Activated naive CD8-positive, alpha-beta T cell treated with anti-CD3 and anti-CD28 coated beads, Interleukin-2, amount 50 U/mL, for 16 hours (primary cell): Measurements from ENCODE around the gene PRKCE.
A peak's percentile ranks its signal among the peaks of the same experiment; 100 is the strongest.

ENCODE experiments used
- DNase-seq: peaks from one replicate; pipeline ENCODE4 v3.0.0-alpha.2; 2020; ENCODE audit warnings: low read depth, low spot score

Gene PRKCE

GRCh38 chr2:45988879-45989278 is 337.4 kb downstream of the PRKCE start:
- DNase-seq = no peak

- DNase-seq = no peak
These were observed 338.7 kb downstream of the PRKCE start for GRCh38 chr2:45990131-45990530.

- DNase-seq = no peak
These were observed 340.7 kb downstream of the PRKCE start for GRCh38 chr2:45992021-45992740.

- DNase-seq = no peak
These were observed 341.4 kb downstream of the PRKCE start for GRCh38 chr2:45992741-45993475.

GRCh38 chr2:45993476-45993991 is 342.1 kb downstream of the PRKCE start:
- peak; percentile 17 for DNase-seq

GRCh38 chr2:45994060-45994459 is 342.6 kb downstream of the PRKCE start:
- no peak for DNase-seq

GRCh38 chr2:46000660-46001059 is 349.2 kb downstream of the PRKCE start:
- DNase-seq = no peak

- no peak for DNase-seq
These were observed 349.8 kb downstream of the PRKCE start for GRCh38 chr2:46001290-46001689.

GRCh38 chr2:46001741-46002506 is 350.4 kb downstream of the PRKCE start:
- no peak for DNase-seq

- DNase-seq = no peak
These were observed 351.0 kb downstream of the PRKCE start for GRCh38 chr2:46002507-46002883.

GRCh38 chr2:46002947-46003346 is 351.5 kb downstream of the PRKCE start:
- no peak for DNase-seq

GRCh38 chr2:46003903-46004473 is 352.5 kb downstream of the PRKCE start:
- no peak for DNase-seq

GRCh38 chr2:46006473-46007025 is 355.1 kb downstream of the PRKCE start:
- DNase-seq = no peak

- DNase-seq = no peak
These were observed 355.9 kb downstream of the PRKCE start for GRCh38 chr2:46007412-46007811.

- no peak for DNase-seq
These were observed 356.8 kb downstream of the PRKCE start for GRCh38 chr2:46008091-46008870.

- DNase-seq = no peak
These were observed 357.8 kb downstream of the PRKCE start for GRCh38 chr2:46009315-46009714.

- no peak for DNase-seq
These were observed 358.3 kb downstream of the PRKCE start for GRCh38 chr2:46009772-46010171.

- no peak for DNase-seq
These were observed 358.9 kb downstream of the PRKCE start for GRCh38 chr2:46010223-46010924.

GRCh38 chr2:46010925-46011490 is 359.5 kb downstream of the PRKCE start:
- DNase-seq = no peak
